ENCODE measurements around the gene VWA8.

- TF ChIP-seq POLR2AphosphoS5 (IDR thresholded peaks at IDR 0.05; ENCODE audit: low read depth, low read length) (peak; percentile 73; the same call in 1 of the 2 replicates), TAF1 (IDR thresholded peaks at IDR 0.05; ENCODE audit: borderline replicate concordance, insufficient read depth, low read length) (peak; percentile 70; the same call in 1 of the 2 replicates), FOXP2 (optimal IDR thresholded peaks at IDR 0.05; ENCODE audit: borderline replicate concordance, extremely low read depth, extremely low read length, insufficient read depth) (peak; percentile 38), REST (IDR thresholded peaks at IDR 0.05; ENCODE audit: insufficient read depth in 1 of 2, low read depth in 2 of 2, low read length in 2 of 2) (no peak), SIN3A (IDR thresholded peaks at IDR 0.05; ENCODE audit: borderline replicate concordance, insufficient read depth, low read length) (no peak)
Observed at GRCh38 chr13:41960637-41961465, at the start of gene VWA8.
